Endothelial cell (in vitro differentiated cells): ENCODE data around the gene C16orf78. TPM values are rescaled to one million over a fixed set of nuclear protein-coding genes. Genes with fewer than 3 reads are reported as not detected.

Experiments
- DNase-seq: peaks from one replicate; pipeline ENCODE4 v3.0.0; 2021; ENCODE audit warnings: low spot score
- H3K27ac Mint-ChIP-seq: one replicate; pipeline ENCODE4 v1.8.0; 2021; ENCODE audit warnings: mixed read lengths, inconsistent platforms; ENCODE audit not compliant: unreplicated experiment
- H3K27me3 Mint-ChIP-seq: one replicate; pipeline ENCODE4 v1.8.0; 2021; ENCODE audit warnings: mild to moderate bottlenecking, moderate library complexity, mixed read lengths, inconsistent platforms; ENCODE audit not compliant: unreplicated experiment
- H3K36me3 Mint-ChIP-seq: one replicate; pipeline ENCODE4 v1.8.0; 2021; ENCODE audit warnings: mild to moderate bottlenecking, low read depth, mixed read lengths, inconsistent platforms; ENCODE audit not compliant: unreplicated experiment
- H3K4me1 Mint-ChIP-seq: one replicate; pipeline ENCODE4 v1.8.0; 2021; ENCODE audit warnings: mild to moderate bottlenecking, mixed read lengths, inconsistent platforms; ENCODE audit not compliant: unreplicated experiment
- H3K4me3 Mint-ChIP-seq: one replicate; pipeline ENCODE4 v1.8.0; 2021; ENCODE audit warnings: mild to moderate bottlenecking, mixed read lengths, inconsistent platforms; ENCODE audit not compliant: unreplicated experiment
- H3K9me3 Mint-ChIP-seq: one replicate; pipeline ENCODE4 v1.8.0; 2021; ENCODE audit warnings: mixed read lengths, inconsistent platforms; ENCODE audit not compliant: unreplicated experiment
- total RNA-seq: library from RNA; stranded (reverse); fragmentation: NEBNext Ultra II Directional; extraction: Animal tissue kit (Norgen Biotek cat#: 25700); gene quantifications from one replicate; pipeline ENCODE4 v1.2.1, GENCODE V29; 2021; ENCODE audit not compliant: unreplicated experiment
- TF ChIP-seq, protein P1 (sequence below): fragments of 200-600 bp; sonication (generic); IDR thresholded peaks from one replicate; pipeline ENCODE4 v1.5.0; 2021; ENCODE audit warnings: antibody characterized with exemption; ENCODE audit not compliant: unreplicated experiment

The C16orf78 gene
- total RNA-seq, 1 donor from 2014 or later: not detected

DNA sequence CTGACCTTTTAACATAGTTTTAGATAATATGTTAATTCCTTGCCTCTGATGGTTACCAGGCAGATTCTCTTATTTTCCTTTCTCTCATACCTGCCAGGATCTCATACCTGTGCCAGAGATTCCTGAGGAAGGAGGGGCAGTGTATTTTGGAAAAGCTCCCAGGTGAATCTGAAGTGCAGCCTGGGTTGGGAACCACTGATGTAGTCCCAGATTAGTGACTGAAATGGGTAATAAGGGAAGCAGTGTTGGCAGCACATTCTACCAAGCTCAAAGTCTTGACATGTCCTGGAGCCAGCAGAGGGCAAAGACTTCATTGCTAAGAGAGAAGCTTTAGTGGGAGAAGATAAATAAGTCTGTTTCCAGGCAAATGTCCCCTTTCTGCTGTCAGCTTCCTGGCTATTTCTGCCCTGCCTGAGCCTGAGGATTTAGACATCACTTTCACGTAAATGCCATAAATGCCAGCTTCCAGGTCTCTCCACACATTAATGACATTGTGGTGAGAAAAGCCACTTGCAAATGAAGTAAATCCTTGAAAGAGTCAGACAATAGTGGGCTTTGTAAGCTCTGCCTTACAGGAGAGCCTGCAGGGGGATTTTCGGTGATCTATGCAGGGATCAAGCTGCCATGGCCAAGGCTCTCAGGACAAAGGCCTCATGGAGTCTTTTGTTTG is 40.9 kb upstream of the C16orf78 start:
- Mint-ChIP-seq H3K9me3 (no peaks in the 10 kb centered on the region), H3K27ac (no peak overlapping the region), H3K4me3 (no peak overlapping the region), H3K27me3 (peaks cover 1% of the 10 kb centered on the region), H3K36me3 (no peaks in the 10 kb centered on the region), H3K4me1 (no peaks in the 10 kb centered on the region)
- DNase-seq: no peak
- TF ChIP-seq, protein P1, sequence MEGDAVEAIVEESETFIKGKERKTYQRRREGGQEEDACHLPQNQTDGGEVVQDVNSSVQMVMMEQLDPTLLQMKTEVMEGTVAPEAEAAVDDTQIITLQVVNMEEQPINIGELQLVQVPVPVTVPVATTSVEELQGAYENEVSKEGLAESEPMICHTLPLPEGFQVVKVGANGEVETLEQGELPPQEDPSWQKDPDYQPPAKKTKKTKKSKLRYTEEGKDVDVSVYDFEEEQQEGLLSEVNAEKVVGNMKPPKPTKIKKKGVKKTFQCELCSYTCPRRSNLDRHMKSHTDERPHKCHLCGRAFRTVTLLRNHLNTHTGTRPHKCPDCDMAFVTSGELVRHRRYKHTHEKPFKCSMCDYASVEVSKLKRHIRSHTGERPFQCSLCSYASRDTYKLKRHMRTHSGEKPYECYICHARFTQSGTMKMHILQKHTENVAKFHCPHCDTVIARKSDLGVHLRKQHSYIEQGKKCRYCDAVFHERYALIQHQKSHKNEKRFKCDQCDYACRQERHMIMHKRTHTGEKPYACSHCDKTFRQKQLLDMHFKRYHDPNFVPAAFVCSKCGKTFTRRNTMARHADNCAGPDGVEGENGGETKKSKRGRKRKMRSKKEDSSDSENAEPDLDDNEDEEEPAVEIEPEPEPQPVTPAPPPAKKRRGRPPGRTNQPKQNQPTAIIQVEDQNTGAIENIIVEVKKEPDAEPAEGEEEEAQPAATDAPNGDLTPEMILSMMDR: no peak

DNA sequence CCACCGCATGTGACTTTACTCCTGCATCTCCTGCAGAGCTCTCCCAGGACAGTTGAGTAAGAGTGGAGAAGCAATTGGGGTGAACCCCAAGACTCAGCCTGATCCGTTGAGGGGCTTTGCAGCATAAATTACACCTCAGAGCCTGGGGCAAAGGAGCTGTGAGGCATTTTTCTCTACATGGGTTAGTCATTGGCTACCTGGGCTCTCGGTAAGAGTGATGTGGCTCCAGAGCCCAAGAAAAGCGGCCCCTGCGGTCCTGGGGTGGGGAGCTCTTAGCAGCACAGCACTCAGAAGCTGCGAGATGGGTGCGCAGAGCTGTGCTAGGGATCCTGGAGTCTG is 40.4 kb upstream of the C16orf78 start:
- Mint-ChIP-seq H3K4me1 (peaks cover under 1% of the 10 kb centered on the region), H3K4me3 (no peak overlapping the region), H3K9me3 (no peaks in the 10 kb centered on the region), H3K27me3 (peaks cover 1% of the 10 kb centered on the region), H3K36me3 (no peaks in the 10 kb centered on the region), H3K27ac (no peak overlapping the region)
- TF ChIP-seq, protein P1: no peak
- no peak for DNase-seq

DNA sequence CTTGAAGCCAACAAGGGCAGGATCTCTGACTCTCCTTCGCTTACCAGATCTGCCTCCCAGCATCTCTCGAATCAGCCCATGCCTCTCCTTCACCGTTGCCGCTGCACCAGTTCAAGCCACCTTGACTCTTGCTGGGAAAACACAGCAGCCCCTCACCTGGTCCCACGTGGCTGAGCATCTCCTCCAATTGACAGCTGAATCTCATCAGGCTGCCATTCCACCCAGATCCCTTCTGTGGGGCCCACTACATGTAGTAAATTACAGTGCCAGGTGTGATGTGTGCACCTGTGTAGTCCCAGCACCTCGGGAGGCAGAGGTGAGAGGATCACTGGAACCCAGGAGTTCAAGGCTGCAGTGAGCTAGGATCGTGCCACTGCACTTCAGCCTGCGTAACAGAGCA is 37.8 kb upstream of the C16orf78 start:
- H3K4me3 Mint-ChIP-seq: no peak overlapping the region
- no peak overlapping the region for H3K27ac Mint-ChIP-seq
- no peaks in the 10 kb centered on the region for H3K9me3 Mint-ChIP-seq
- peaks cover 4% of the 10 kb centered on the region for H3K27me3 Mint-ChIP-seq
- H3K36me3 Mint-ChIP-seq: no peaks in the 10 kb centered on the region
- DNase-seq: no peak
- peaks cover 9% of the 10 kb centered on the region for H3K4me1 Mint-ChIP-seq
- TF ChIP-seq, protein P1: no peak

DNA sequence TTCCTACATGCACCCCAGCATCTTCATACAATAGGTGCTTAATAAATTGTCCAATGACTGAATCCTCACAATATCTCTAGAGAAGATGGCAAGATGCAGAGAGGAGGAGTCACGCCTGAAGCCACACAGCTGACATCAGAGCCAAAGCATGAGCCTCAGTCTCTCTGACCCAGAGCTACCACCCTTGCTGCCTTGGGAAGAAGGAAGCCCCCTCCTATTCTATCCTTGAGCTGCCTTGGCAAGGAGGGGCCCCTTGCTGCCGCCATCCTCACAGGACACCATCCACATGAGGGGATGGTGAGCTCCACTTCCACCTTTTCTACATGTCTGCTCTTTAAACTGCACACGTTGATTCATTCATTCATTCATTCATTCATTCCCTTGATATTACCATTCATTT is 37.0 kb upstream of the C16orf78 start:
- no peak overlapping the region for H3K4me3 Mint-ChIP-seq
- H3K9me3 Mint-ChIP-seq: no peaks in the 10 kb centered on the region
- DNase-seq: no peak
- H3K36me3 Mint-ChIP-seq: no peaks in the 10 kb centered on the region
- peaks cover 4% of the 10 kb centered on the region for H3K27me3 Mint-ChIP-seq
- H3K4me1 Mint-ChIP-seq: peaks cover 9% of the 10 kb centered on the region
- no peak overlapping the region for H3K27ac Mint-ChIP-seq
- TF ChIP-seq, protein P1: no peak

DNA sequence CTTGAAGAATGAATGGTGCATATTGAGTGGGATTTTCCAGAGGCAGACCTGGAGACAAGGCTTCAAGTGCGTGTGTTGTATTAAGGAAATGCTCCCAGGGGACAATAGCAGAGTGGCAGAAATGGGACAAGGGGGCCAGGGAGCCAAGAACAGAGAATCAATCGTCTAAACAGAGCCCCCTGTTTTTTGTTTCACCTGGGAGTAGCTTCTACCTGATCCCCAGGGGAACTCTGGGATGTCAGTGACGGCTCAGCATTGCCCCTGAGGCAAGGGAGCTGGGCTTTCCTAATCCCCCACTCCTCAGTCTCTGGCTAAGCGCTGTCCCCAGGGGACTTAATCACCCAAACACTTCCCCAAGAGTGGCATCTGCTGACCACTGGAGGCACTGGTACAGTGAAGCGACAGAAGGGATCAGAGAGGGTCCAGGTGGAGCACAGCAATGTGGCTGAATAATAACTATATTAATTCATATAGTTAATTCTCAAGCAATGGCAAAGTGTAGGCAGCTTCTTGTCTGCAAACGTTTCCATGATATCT is 35.7 kb upstream of the C16orf78 start:
- Mint-ChIP-seq H3K4me1 (peaks cover 9% of the 10 kb centered on the region), H3K9me3 (no peaks in the 10 kb centered on the region), H3K36me3 (no peaks in the 10 kb centered on the region), H3K4me3 (no peak overlapping the region), H3K27me3 (peaks cover 4% of the 10 kb centered on the region), H3K27ac (no peak overlapping the region)
- TF ChIP-seq, protein P1: no peak
- no peak for DNase-seq
